PC-9 (cell line): ENCODE results near the gene PAPOLG. TPM values are rescaled to one million over a fixed set of nuclear protein-coding genes. Genes with fewer than 3 reads are reported as not detected.

Source experiments
- BruUV-seq: library from RNA; stranded (reverse); fragments of 400-500 nt; replicated peaks from 2 replicates; lab custom pipeline; 2021; lab: Mats Ljungman, UMichigan
- CTCF ChIA-PET: fragments of 300-600 bp; sonication (Branson Sonifier 250); formaldehyde crosslinking; loops from one replicate; lab custom pipeline; 2022; ENCODE audit warnings: antibody characterized with exemption; lab: Charles Lee
- POLR2A ChIA-PET: fragments of 300-600 bp; sonication (Branson Sonifier 250); formaldehyde crosslinking; loops from one replicate; lab custom pipeline; 2022; ENCODE audit warnings: antibody characterized with exemption; ENCODE audit not compliant: unreplicated experiment; lab: Charles Lee
- DNase-seq, 2 experiments: peaks; one replicate each; pipeline versions ENCODE4 v3.0.0 to v3.0.0-alpha.2; 2015 to 2022; ENCODE audit warnings: mixed read lengths in 1 of 2
- H2AFZ ChIP-seq: fragments of 200-600 bp; sonication (generic); 2 replicates; pipeline ENCODE4 v1.8.1; 2017; ENCODE audit warnings: antibody characterized with exemption
- H3F3A ChIP-seq: fragments of 200-600 bp; sonication (generic); 2 replicates; pipeline ENCODE4 v1.8.1; 2017; ENCODE audit warnings: antibody characterized with exemption, mild to moderate bottlenecking, low read depth; ENCODE audit not compliant: insufficient read depth
- H3K27ac ChIP-seq: fragments of 200-600 bp; sonication (generic); 2 replicates; pipeline ENCODE4 v1.6.1; 2016; ENCODE audit warnings: mixed run types
- H3K27me3 ChIP-seq: fragments of 200-600 bp; sonication (generic); 2 replicates; pipeline ENCODE4 v1.6.1; 2016; ENCODE audit warnings: low read depth, mixed run types; ENCODE audit not compliant: insufficient read depth
- H3K36me3 ChIP-seq: fragments of 200-600 bp; sonication (generic); 2 replicates; pipeline ENCODE4 v1.6.1; 2016; ENCODE audit warnings: low read depth, mixed run types
- H3K4me1 ChIP-seq: fragments of 200-600 bp; sonication (generic); replicated peaks from 2 replicates; pipeline ENCODE4 v1.6.1; 2016; ENCODE audit warnings: mixed run types; ENCODE audit not compliant: insufficient read depth
- H3K4me2 ChIP-seq: fragments of 200-600 bp; sonication (generic); 2 replicates; pipeline ENCODE4 v1.6.1; 2017; ENCODE audit warnings: mixed run types
- H3K4me3 ChIP-seq: fragments of 200-600 bp; sonication (generic); 2 replicates; pipeline ENCODE4 v1.6.1; 2016; ENCODE audit warnings: mixed run types
- H3K79me2 ChIP-seq: fragments of 200-600 bp; sonication (generic); 2 replicates; pipeline ENCODE4 v1.6.1; 2017; ENCODE audit warnings: low read depth, mixed run types
- H3K9me2 ChIP-seq: fragments of 200-600 bp; sonication (generic); 2 replicates; pipeline ENCODE4 v1.8.1; 2017; ENCODE audit warnings: mild to moderate bottlenecking; ENCODE audit not compliant: insufficient read depth
- H3K9me3 ChIP-seq: fragments of 200-600 bp; sonication (generic); 2 replicates; pipeline ENCODE4 v1.8.1; 2016; ENCODE audit warnings: low read depth; ENCODE audit not compliant: insufficient read depth
- H4K20me1 ChIP-seq: fragments of 200-600 bp; sonication (generic); 2 replicates; pipeline ENCODE4 v1.8.1; 2017; ENCODE audit not compliant: insufficient read depth
- EZH2 ChIP-seq: fragments of 200-600 bp; sonication (generic); IDR thresholded peaks from 2 replicates; pipeline ENCODE4 v1.8.0; 2017; ENCODE audit warnings: antibody characterized with exemption, low read depth
- intact Hi-C: fragments of 100-400 bp; cut with micrococcal nuclease; formaldehyde crosslinking; loops from one replicate; pipeline ENCODE4 v1.10.0; 2022; ENCODE audit not compliant: unreplicated experiment
- total RNA-seq: library from RNA; stranded (reverse); gene quantifications from 2 replicates; pipeline ENCODE4 v1.2.3, GENCODE V29; 2021
- TF ChIP-seq, protein P1 (sequence below): fragments of 200-600 bp; sonication (generic); conservative IDR thresholded peaks from 2 replicates; pipeline ENCODE4 v1.6.1; 2017; ENCODE audit warnings: mixed run types, antibody characterized with exemption, mild to moderate bottlenecking, moderate library complexity

Gene PAPOLG
- total RNA-seq, 1 experiment from 2014 or later = 13.7 TPM

DNA sequence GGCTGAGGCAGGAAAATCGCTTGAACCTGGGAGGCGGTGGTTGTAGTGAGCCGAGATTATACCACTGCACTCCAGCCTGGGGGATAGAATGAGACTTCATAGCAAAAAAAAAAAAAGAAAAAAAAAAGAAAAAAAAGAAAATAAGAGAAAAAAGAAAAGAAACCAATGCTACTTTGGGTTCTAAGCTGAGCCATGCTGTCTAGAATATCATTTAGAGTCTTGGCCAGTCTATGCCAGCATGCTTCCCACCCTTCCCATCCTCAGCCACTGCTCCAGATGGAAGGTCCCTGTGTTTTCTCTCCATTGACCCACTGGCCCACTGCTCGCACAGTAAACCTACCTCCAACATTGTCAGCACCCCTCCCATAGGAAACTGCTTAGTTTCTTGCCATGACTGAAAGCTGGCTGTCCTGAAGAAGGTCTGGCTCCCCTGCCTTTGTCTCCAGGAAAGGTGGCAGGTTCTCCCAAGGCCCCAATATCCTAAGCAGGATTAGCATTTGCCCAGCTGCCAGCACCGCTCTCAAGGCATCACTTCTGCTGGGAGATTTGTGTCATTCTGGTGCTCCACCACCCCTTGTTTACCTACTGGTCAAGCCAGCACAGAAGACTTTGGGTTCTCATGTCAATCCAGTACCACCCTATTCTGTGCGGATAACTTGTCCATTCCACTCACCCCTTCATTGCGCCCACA, 47.3 kb upstream of the PAPOLG start:
- no peaks in the 10 kb centered on the region for H4K20me1 ChIP-seq

DNA sequence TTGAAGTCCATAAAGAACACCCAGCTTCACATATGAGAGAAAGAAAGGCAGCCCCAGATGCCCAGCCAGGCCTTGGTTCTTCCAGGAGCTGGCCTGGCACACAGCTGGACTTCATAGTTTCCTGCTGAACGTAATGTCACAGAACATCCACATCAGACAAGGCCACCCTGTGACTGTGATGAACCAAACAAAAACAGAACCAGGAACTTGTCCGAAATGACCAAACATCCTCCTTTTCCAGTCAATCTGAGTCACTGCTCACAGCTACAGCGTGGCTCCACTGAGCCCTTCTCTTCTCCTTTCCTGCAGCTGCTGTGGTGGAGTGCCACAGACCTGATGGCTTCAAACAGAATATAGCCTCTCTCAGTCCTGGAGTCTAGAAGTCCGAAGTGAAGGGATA, 45.4 kb upstream of the PAPOLG start:
- TF ChIP-seq, protein P1, sequence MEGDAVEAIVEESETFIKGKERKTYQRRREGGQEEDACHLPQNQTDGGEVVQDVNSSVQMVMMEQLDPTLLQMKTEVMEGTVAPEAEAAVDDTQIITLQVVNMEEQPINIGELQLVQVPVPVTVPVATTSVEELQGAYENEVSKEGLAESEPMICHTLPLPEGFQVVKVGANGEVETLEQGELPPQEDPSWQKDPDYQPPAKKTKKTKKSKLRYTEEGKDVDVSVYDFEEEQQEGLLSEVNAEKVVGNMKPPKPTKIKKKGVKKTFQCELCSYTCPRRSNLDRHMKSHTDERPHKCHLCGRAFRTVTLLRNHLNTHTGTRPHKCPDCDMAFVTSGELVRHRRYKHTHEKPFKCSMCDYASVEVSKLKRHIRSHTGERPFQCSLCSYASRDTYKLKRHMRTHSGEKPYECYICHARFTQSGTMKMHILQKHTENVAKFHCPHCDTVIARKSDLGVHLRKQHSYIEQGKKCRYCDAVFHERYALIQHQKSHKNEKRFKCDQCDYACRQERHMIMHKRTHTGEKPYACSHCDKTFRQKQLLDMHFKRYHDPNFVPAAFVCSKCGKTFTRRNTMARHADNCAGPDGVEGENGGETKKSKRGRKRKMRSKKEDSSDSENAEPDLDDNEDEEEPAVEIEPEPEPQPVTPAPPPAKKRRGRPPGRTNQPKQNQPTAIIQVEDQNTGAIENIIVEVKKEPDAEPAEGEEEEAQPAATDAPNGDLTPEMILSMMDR = no peak
- TF ChIP-seq EZH2 = no peak
- intact Hi-C loops = no loop called here
- no peak for DNase-seq
- H3K9me3 ChIP-seq = no peaks in the 10 kb centered on the region
- H3K4me2 ChIP-seq = no peak overlapping the region
- 0 out of 2 replicates have a peak overlapping the region, but pooled peaks have one; percentile 10 for H2AFZ ChIP-seq
- ChIA-PET CTCF (interaction anchor here (0.6 kb wide), 1 partner anchor 29 kb away, joined by 3 read pairs; no protein-coding TSS in a partner anchor), POLR2A (no interaction called here)
- H3F3A ChIP-seq = no peaks in the 10 kb centered on the region
- H3K27me3 ChIP-seq = no peaks in the 10 kb centered on the region
- BruUV-seq = no TSS peak
- no peaks in the 10 kb centered on the region for H4K20me1 ChIP-seq
- H3K4me1 ChIP-seq = no peaks in the 10 kb centered on the region
- H3K4me3 ChIP-seq = no peak overlapping the region
- H3K79me2 ChIP-seq = no peaks in the 10 kb centered on the region
- no peak overlapping the region for H3K27ac ChIP-seq
- H3K36me3 ChIP-seq = no peaks in the 10 kb centered on the region
- H3K9me2 ChIP-seq = no peaks in the 10 kb centered on the region

More for the DNA sequence above, 47.3 kb upstream of the PAPOLG start:
- Histone ChIP-seq H3K27ac (no peak overlapping the region), H3K4me1 (no peaks in the 10 kb centered on the region), H3K9me2 (no peaks in the 10 kb centered on the region), H3K36me3 (no peaks in the 10 kb centered on the region), H3K9me3 (no peaks in the 10 kb centered on the region), H3K27me3 (no peaks in the 10 kb centered on the region), H3K4me2 (no peak overlapping the region), H3K4me3 (no peak overlapping the region), H3K79me2 (no peaks in the 10 kb centered on the region), H2AFZ (no peak overlapping the region), H3F3A (no peaks in the 10 kb centered on the region)
- DNase-seq = no peak
- ChIA-PET CTCF (interaction anchor here (0.6 kb wide), 1 partner anchor 960 kb away, joined by 3 read pairs; no protein-coding TSS in a partner anchor), POLR2A (no interaction called here)
- intact Hi-C loops = loop anchor here (10.0 kb wide), 1 partner anchor 1196 kb away; the partner anchor contains the start of gene COMMD1
- TF ChIP-seq, protein P1 = no peak
- no peak for TF ChIP-seq EZH2
- BruUV-seq = no TSS peak

DNA sequence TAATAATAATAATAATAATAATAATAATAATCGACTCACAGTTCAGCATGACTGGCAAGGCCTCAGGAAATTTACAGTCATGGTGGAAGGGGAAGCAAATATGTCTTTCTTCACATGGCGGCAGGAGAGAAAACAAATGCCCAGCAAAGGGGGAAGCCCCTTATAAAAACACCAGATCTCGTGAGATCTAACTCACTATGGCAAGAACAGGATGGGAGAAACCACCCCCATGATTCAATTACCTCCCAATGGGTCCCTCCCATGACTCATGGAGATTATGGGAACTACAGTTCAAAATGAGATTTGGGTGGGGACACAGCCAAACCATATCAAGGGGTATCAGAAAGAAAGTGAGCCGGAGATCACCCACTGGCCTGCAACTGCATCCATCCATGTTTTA, 40.5 kb upstream of the PAPOLG start:
- Histone ChIP-seq H2AFZ (no peak overlapping the region), H3K4me3 (no peak overlapping the region), H3K9me2 (no peaks in the 10 kb centered on the region), H3K79me2 (no peaks in the 10 kb centered on the region), H4K20me1 (no peaks in the 10 kb centered on the region), H3K9me3 (no peaks in the 10 kb centered on the region), H3K4me2 (no peak overlapping the region), H3F3A (no peaks in the 10 kb centered on the region), H3K36me3 (no peaks in the 10 kb centered on the region), H3K4me1 (no peaks in the 10 kb centered on the region), H3K27me3 (no peaks in the 10 kb centered on the region), H3K27ac (no peak overlapping the region)
- TF ChIP-seq EZH2 = no peak
- TF ChIP-seq, protein P1 = no peak
- BruUV-seq = no TSS peak
- ChIA-PET CTCF (no interaction called here), POLR2A (no interaction called here)
- intact Hi-C loops = no loop called here
- no peak for DNase-seq
